Measurements from ENCODE around the gene PPP2R2C.

Gene PPP2R2C

DNA sequence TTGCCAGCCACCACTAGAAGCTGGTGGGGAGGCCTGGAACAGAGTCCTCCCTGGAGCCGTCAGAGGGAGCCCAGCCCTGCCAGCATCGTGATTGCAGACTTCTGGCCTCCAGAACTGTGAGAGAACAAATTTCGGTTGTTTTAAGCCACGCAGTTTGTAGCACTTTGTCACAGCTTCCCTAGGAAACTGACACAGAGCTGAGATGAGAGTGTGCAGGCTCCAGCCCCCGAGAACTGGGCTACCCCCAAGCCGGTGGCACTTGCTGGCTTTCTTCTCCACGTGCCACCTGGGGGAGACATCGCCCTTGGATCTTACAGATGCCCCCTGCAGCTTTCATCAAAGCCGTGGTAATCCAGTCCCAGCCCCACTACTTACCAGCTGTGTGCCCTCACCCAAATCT lies 83.7 kb downstream of the PPP2R2C start:
- Histone ChIP-seq H3K27ac (ENCODE audit: low read depth, low read length) (no peak overlapping the region), H3K27me3 (ENCODE audit: control insufficient read depth in 5 of 5, insufficient read depth in 4 of 5, low read length in 5 of 5) (peaks cover 10 to 26% (median 24%) of the 10 kb centered on the region in 5 donors)

DNA sequence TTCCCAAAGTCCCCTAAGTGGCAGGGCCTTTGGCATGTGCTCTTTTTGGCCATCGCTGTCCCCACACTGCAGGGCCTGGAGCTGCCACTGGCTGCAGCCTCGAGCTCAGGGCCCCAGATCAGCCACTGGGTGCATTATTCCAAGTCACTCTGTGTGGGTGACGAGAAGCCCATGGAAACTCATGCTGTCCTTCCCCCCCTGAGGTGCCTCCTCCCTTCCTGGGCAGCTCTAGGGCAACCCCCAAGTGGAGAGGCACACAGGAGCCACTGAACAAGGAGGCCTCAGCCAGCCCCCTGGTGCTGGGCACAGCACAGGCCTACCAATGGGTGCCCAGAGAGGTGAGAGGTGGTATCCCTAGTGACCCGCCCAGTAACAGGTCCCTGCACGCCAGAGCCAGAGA lies 84.5 kb downstream of the PPP2R2C start:
- Histone ChIP-seq H3K4me1 (ENCODE audit: control insufficient read depth in 5 of 5, insufficient read depth in 5 of 5, low read length in 5 of 5) (no peaks in the 10 kb centered on the region), H3K9me3 (ENCODE audit: control insufficient read depth in 5 of 5, low read length in 5 of 5) (no peaks in the 10 kb centered on the region), H3K4me3 (ENCODE audit: low read depth in 1 of 5, low read length in 5 of 5) (no peak overlapping the region), H3K27me3 (ENCODE audit: control insufficient read depth in 5 of 5, insufficient read depth in 4 of 5, low read length in 5 of 5) (peaks cover 16 to 32% (median 30%) of the 10 kb centered on the region in 5 donors), H3K9ac (ENCODE audit: low read length in 5 of 5) (no peak overlapping the region), H3K36me3 (ENCODE audit: control insufficient read depth in 5 of 5, insufficient read depth in 5 of 5, low read length in 5 of 5) (no peaks in the 10 kb centered on the region), H3K27ac (ENCODE audit: low read depth, low read length) (no peak overlapping the region)

More for the DNA sequence above, 83.7 kb downstream of the PPP2R2C start:
- Histone ChIP-seq H3K4me1 (ENCODE audit: control insufficient read depth in 5 of 5, insufficient read depth in 5 of 5, low read length in 5 of 5) (no peaks in the 10 kb centered on the region), H3K4me3 (ENCODE audit: low read depth in 1 of 5, low read length in 5 of 5) (no peak overlapping the region), H3K9me3 (ENCODE audit: control insufficient read depth in 5 of 5, low read length in 5 of 5) (no peaks in the 10 kb centered on the region), H3K9ac (ENCODE audit: low read length in 5 of 5) (no peak overlapping the region), H3K36me3 (ENCODE audit: control insufficient read depth in 5 of 5, insufficient read depth in 5 of 5, low read length in 5 of 5) (no peaks in the 10 kb centered on the region)

DNA sequence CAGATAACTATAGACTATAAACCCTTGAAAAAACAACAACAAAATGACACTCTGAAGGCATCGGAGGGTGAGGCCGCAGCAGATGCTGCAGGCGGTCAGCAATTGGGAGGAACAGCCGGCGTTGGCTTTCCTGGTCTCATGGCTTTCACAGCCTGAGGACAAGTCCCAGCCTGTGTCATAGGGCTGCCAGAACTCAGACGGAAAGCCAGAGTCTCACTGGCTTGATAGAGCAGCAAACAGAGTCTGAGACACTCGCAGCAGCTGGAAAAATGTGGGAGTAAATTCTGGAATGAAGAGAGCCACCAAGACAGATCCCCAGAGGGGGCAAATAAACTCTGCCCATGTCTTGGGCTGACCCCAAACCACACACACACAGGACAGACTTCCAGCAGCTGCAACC lies 86.3 kb downstream of the PPP2R2C start:
- Histone ChIP-seq H3K27me3 (ENCODE audit: control insufficient read depth in 5 of 5, insufficient read depth in 4 of 5, low read length in 5 of 5) (peaks cover 22 to 40% (median 38%) of the 10 kb centered on the region in 5 donors), H3K36me3 (ENCODE audit: control insufficient read depth in 5 of 5, insufficient read depth in 5 of 5, low read length in 5 of 5) (no peaks in the 10 kb centered on the region), H3K9me3 (ENCODE audit: control insufficient read depth in 5 of 5, low read length in 5 of 5) (no peaks in the 10 kb centered on the region), H3K27ac (ENCODE audit: low read depth, low read length) (no peak overlapping the region), H3K9ac (ENCODE audit: low read length in 5 of 5) (no peak overlapping the region), H3K4me1 (ENCODE audit: control insufficient read depth in 5 of 5, insufficient read depth in 5 of 5, low read length in 5 of 5) (no peaks in the 10 kb centered on the region), H3K4me3 (ENCODE audit: low read depth in 1 of 5, low read length in 5 of 5) (no peak overlapping the region)

DNA sequence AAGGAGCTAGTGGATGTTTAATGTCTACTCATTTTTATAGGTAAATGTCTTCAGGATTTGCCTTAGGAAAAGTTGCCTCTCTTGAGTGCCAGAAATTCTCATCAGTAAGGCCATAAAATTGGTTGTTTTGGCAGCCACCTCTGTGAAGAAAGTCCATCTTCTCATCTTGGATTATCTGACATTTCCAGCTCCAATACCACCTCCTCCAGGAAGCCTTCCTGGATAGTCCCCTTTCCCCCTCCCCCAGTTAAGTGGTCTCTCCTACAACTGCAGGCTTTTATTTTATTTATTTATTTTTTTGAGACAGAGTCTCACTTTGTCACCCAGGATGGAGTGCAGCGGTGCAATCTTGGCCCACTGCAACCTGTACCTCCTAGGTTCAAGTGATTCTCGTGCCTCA lies 87.1 kb downstream of the PPP2R2C start:
- H3K27me3 ChIP-seq (ENCODE audit: control insufficient read depth in 5 of 5, insufficient read depth in 4 of 5, low read length in 5 of 5) = peaks cover 30 to 46% (median 43%) of the 10 kb centered on the region in 5 donors
- no peaks in the 10 kb centered on the region for H3K4me1 ChIP-seq (ENCODE audit: control insufficient read depth in 5 of 5, insufficient read depth in 5 of 5, low read length in 5 of 5)
- no peaks in the 10 kb centered on the region for H3K36me3 ChIP-seq (ENCODE audit: control insufficient read depth in 5 of 5, insufficient read depth in 5 of 5, low read length in 5 of 5)
- no peak overlapping the region for H3K4me3 ChIP-seq (ENCODE audit: low read depth in 1 of 5, low read length in 5 of 5)
- no peaks in the 10 kb centered on the region for H3K9me3 ChIP-seq (ENCODE audit: control insufficient read depth in 5 of 5, low read length in 5 of 5)
- H3K27ac ChIP-seq (ENCODE audit: low read depth, low read length) = no peak overlapping the region
- no peak overlapping the region for H3K9ac ChIP-seq (ENCODE audit: low read length in 5 of 5)

DNA sequence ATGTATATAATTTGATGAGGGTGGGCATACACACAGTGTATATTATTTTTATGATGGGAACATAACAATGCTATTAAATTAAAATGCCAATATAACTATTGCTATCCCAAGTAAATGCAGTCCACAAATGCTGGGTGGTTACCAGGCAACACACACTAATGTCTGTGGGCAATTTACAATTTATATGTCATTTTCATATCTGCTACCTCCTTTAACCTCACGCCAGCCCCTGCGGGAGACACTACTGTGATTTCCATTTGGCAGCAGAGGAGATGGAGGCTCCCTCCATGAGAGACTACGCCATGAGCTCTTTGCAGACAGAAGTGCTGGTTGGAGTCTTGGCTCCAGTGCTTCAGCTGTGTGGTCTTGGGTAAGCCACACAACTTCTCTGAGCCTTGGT lies 87.9 kb downstream of the PPP2R2C start:
- Histone ChIP-seq H3K27me3 (ENCODE audit: control insufficient read depth in 5 of 5, insufficient read depth in 4 of 5, low read length in 5 of 5) (peaks cover 31 to 46% (median 42%) of the 10 kb centered on the region in 5 donors), H3K36me3 (ENCODE audit: control insufficient read depth in 5 of 5, insufficient read depth in 5 of 5, low read length in 5 of 5) (no peaks in the 10 kb centered on the region)

DNA sequence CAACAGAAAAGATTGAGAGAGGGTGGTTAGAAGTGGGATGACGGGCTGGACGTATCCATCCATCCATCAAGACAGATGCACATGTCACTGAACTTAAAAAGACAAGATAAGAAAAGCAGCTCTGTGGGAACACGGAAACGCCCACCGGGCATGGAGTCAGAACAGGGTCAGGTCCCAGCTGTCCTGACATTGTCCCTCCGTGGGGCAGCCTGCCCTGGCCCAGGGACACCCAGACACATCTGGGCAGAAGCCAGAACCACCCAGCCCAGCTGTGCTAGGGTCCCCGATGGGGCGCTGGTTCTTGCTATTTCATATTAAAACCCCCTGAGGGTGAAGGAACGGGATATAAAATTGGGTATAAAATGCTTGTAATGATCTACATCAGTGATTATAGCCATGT lies 88.5 kb downstream of the PPP2R2C start:
- peaks cover 29 to 41% (median 36%) of the 10 kb centered on the region in 5 donors for H3K27me3 ChIP-seq (ENCODE audit: control insufficient read depth in 5 of 5, insufficient read depth in 4 of 5, low read length in 5 of 5)
- no peak overlapping the region for H3K9ac ChIP-seq (ENCODE audit: low read length in 5 of 5)
- H3K4me3 ChIP-seq (ENCODE audit: low read depth in 1 of 5, low read length in 5 of 5) = no peak overlapping the region
- no peaks in the 10 kb centered on the region for H3K4me1 ChIP-seq (ENCODE audit: control insufficient read depth in 5 of 5, insufficient read depth in 5 of 5, low read length in 5 of 5)
- no peaks in the 10 kb centered on the region for H3K9me3 ChIP-seq (ENCODE audit: control insufficient read depth in 5 of 5, low read length in 5 of 5)
- no peak overlapping the region for H3K27ac ChIP-seq (ENCODE audit: low read depth, low read length)
- no peaks in the 10 kb centered on the region for H3K36me3 ChIP-seq (ENCODE audit: control insufficient read depth in 5 of 5, insufficient read depth in 5 of 5, low read length in 5 of 5)

More for the DNA sequence above, 87.9 kb downstream of the PPP2R2C start:
- H3K9ac ChIP-seq (ENCODE audit: low read length in 5 of 5) = no peak overlapping the region
- H3K27ac ChIP-seq (ENCODE audit: low read depth, low read length) = no peak overlapping the region
- no peak overlapping the region for H3K4me3 ChIP-seq (ENCODE audit: low read depth in 1 of 5, low read length in 5 of 5)
- H3K4me1 ChIP-seq (ENCODE audit: control insufficient read depth in 5 of 5, insufficient read depth in 5 of 5, low read length in 5 of 5) = no peaks in the 10 kb centered on the region
- H3K9me3 ChIP-seq (ENCODE audit: control insufficient read depth in 5 of 5, low read length in 5 of 5) = no peaks in the 10 kb centered on the region

DNA sequence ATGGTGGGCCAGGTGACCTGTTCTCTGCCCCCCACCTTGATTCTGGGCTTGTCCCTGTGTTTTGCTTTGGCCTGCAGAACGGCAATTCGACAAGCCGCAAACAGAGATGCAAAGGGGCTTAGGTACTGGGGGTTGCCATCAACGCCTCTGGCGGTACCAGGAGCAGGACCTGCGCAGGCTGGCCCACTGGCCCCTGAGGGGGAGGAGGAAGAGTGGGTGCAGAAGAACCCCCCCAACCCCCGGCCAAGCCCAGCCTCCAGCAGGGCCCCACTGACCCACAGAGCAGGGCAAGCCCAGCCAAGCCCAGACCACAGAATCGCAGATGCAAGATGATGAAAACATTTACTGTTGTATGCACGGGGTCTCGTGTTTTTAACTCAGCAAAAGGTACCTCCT lies 89.4 kb downstream of the PPP2R2C start:
- Histone ChIP-seq H3K36me3 (ENCODE audit: control insufficient read depth in 5 of 5, insufficient read depth in 5 of 5, low read length in 5 of 5) (no peaks in the 10 kb centered on the region), H3K9ac (ENCODE audit: low read length in 5 of 5) (no peak overlapping the region), H3K27me3 (ENCODE audit: control insufficient read depth in 5 of 5, insufficient read depth in 4 of 5, low read length in 5 of 5) (peaks cover 29 to 35% (median 31%) of the 10 kb centered on the region in 5 donors), H3K9me3 (ENCODE audit: control insufficient read depth in 5 of 5, low read length in 5 of 5) (no peaks in the 10 kb centered on the region), H3K27ac (ENCODE audit: low read depth, low read length) (no peak overlapping the region), H3K4me3 (ENCODE audit: low read depth in 1 of 5, low read length in 5 of 5) (no peak overlapping the region), H3K4me1 (ENCODE audit: control insufficient read depth in 5 of 5, insufficient read depth in 5 of 5, low read length in 5 of 5) (no peaks in the 10 kb centered on the region)

DNA sequence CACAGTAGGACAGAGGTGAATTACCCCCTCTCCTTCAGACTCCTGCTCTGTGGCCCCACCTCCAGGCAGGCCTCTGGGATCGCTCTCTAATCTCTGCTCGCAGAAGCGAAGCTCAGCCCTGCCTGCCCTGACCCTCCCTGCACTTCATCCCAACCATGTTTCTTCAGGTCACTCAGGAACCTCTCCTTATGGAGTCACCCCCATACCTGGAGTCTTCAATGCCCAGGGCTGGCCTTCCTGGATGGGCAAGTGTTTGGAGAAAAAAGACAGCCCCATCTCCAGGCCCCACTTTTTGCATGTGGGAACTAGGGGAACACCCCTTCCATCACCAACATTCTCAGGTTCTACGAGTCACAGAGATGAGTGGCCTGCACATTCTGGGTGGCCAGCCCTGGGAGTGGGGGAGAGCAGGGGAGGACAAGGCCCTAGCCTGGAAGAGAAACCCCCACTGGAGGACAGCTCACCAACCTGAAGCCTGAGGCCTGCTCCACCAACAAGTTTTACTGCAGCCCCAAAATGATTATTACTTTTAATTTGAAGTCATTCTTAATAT lies 90.8 kb downstream of the PPP2R2C start:
- H3K4me1 ChIP-seq (ENCODE audit: control insufficient read depth in 5 of 5, insufficient read depth in 5 of 5, low read length in 5 of 5) = no peaks in the 10 kb centered on the region
- no peak overlapping the region for H3K4me3 ChIP-seq (ENCODE audit: low read depth in 1 of 5, low read length in 5 of 5)
- H3K9me3 ChIP-seq (ENCODE audit: control insufficient read depth in 5 of 5, low read length in 5 of 5) = no peaks in the 10 kb centered on the region
- H3K36me3 ChIP-seq (ENCODE audit: control insufficient read depth in 5 of 5, insufficient read depth in 5 of 5, low read length in 5 of 5) = no peaks in the 10 kb centered on the region
- peaks cover 31 to 47% (median 38%) of the 10 kb centered on the region in 5 donors for H3K27me3 ChIP-seq (ENCODE audit: control insufficient read depth in 5 of 5, insufficient read depth in 4 of 5, low read length in 5 of 5)
- no peak overlapping the region for H3K9ac ChIP-seq (ENCODE audit: low read length in 5 of 5)
- H3K27ac ChIP-seq (ENCODE audit: low read depth, low read length) = no peak overlapping the region

DNA sequence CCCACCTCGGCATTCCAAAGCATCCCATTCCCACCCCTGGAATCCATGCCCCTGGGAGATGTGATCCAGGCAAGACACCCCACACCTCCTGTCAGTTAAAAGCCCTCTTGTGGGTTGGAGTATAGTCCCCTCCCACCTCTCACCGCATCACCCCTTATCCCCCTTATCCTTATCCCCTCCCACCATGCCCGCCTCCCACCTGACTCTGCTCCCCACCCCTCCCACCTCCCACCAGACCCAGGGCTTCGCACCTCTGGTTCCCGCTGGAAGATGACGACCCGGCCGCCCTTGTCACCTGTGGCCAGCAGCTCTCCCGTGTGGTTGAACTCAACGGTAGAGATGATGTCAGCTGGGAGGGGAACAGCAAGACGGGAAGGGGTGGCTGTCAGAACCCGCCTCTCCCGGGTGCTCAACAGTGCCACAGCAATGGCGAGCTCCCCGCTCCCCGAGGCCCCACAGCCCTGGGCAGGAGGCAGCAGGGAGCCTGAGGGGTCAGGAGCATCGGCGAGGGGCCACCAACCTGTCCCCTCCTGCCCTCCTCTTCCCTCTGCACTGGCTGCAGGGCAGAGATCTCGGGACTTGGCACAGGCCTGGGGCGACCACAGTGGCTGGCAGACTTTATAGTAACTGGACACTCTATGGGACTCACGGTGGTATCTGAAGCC lies 91.5 kb downstream of the PPP2R2C start:
- Histone ChIP-seq H3K36me3 (ENCODE audit: control insufficient read depth in 5 of 5, insufficient read depth in 5 of 5, low read length in 5 of 5) (no peaks in the 10 kb centered on the region), H3K27me3 (ENCODE audit: control insufficient read depth in 5 of 5, insufficient read depth in 4 of 5, low read length in 5 of 5) (peaks cover 31 to 48% (median 39%) of the 10 kb centered on the region in 5 donors), H3K27ac (ENCODE audit: low read depth, low read length) (no peak overlapping the region)

DNA sequence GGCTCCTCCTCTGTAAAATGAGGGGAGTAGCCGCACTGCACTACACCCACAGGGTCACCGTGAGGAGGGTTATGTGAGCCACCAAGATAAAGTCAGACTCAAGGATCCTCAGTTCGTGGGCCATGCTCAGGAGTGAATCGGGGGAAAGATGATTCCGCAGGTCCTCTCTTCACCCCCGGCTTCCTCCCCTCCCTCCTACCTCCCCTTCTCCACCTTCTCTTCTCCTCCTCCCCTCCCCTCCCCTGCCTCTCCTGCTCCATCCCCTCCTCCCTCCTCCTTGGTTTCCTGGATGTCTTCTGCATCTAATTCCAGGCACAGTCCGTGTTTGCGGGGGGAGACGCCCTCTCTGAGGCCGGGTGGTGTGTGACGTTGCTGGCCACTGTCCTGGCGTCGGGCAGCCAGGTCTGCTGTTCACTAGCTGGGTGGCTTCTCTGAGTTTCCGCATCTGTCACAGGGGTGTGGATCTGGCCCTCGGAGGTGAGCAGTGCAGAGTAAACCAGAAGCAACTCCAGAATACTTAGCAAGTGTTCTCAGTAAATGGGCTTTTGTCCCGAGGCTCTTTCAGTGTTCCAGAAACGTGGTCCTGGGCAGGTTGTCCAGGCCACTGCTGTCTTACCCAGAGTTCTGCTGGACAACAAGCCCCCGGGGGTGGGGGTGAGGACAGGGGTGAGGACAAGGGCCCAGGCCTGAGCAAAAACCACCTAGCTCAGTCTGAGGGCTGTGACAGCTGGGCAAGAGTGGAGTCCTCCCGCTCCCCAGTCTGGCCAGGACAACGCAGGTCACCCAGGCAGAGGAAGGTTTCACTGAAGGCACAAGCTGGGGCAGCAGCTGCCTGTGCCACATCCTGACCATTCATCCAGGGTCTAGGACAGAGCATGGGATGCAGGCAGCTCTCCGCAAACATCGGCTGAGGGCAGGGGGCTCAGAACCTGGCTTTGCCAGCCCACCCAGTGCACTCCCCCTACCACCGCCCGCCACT lies 92.4 kb downstream of the PPP2R2C start:
- no peaks in the 10 kb centered on the region for H3K4me1 ChIP-seq (ENCODE audit: control insufficient read depth in 5 of 5, insufficient read depth in 5 of 5, low read length in 5 of 5)
- H3K36me3 ChIP-seq (ENCODE audit: control insufficient read depth in 5 of 5, insufficient read depth in 5 of 5, low read length in 5 of 5) = no peaks in the 10 kb centered on the region
- H3K27me3 ChIP-seq (ENCODE audit: control insufficient read depth in 5 of 5, insufficient read depth in 4 of 5, low read length in 5 of 5) = peaks cover 31 to 48% (median 39%) of the 10 kb centered on the region in 5 donors
- H3K27ac ChIP-seq (ENCODE audit: low read depth, low read length) = no peak overlapping the region
- H3K9me3 ChIP-seq (ENCODE audit: control insufficient read depth in 5 of 5, low read length in 5 of 5) = no peaks in the 10 kb centered on the region
- H3K9ac ChIP-seq (ENCODE audit: low read length in 5 of 5) = no peak overlapping the region
- no peak overlapping the region for H3K4me3 ChIP-seq (ENCODE audit: low read depth in 1 of 5, low read length in 5 of 5)

More for the DNA sequence above, 91.5 kb downstream of the PPP2R2C start:
- H3K4me3 ChIP-seq (ENCODE audit: low read depth in 1 of 5, low read length in 5 of 5) = no peak overlapping the region
- H3K9ac ChIP-seq (ENCODE audit: low read length in 5 of 5) = no peak overlapping the region
- no peaks in the 10 kb centered on the region for H3K9me3 ChIP-seq (ENCODE audit: control insufficient read depth in 5 of 5, low read length in 5 of 5)
- no peaks in the 10 kb centered on the region for H3K4me1 ChIP-seq (ENCODE audit: control insufficient read depth in 5 of 5, insufficient read depth in 5 of 5, low read length in 5 of 5)
